ENCODE measurements around the gene SMIM1.
"Not testable (repeated sequence)": the region's sequence is repeated elsewhere in the genome, so short reads cannot be mapped to it uniquely, and the experiment has no call there.

Gene SMIM1

DNA sequence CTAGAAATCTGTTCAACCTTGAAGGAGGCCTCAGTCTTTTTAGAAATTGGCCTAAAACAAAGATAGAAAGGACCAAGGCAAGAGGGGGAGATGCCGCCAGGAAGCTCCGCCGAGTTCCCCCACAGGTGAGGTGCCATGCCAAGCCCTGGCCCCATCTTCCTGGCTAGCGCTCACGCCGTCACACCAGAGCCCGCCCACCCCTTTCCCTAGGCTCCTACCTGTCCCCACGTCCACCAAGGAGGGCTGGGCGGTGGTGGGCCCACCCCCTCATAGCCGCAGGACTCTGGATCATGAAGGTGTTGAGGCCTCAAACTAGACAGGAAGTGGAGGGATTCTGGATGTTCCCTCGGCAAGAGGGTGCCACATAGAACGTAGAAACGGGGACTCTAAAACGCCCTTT lies 35.8 kb upstream of the SMIM1 start:
- DNase-seq, result no peak

DNA sequence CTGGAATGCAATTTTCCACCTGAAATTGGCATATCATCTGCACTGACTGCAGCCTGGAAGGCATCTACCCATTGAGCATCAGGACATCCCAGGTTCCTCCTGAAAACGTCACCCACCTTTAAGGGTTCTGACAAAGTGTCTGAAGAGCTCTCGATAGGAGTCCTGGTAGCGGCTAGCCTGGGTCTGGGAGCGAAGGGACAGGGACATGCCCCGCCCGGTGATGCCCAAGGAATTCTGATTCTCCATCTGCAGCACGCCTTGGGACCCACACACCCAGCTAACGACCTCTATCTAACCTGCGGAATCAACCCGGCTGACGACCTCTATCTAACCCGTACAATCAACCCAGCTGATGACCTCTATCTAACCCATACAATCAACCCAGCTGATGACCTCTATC lies 33.6 kb upstream of the SMIM1 start:
- DNase-seq, result no peak

DNA sequence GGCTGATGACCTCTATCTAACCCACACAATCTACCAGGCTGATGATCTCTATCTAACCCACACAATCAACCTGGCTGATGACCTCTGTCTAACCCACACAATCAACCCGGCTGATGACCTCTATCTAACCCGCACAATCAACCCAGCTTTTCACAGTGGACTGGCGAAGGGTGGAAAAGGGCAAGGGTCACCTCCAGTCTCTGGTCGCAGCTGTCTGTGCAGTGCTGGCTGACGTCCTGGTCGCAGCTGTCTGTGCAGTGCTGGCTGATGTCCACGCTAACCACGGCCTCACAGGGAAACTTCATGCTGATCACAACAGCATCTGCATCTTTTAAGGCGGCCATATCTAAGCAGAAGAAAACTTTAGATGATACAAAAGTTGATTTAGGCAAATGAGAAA lies 32.5 kb upstream of the SMIM1 start:
- no peak for DNase-seq

DNA sequence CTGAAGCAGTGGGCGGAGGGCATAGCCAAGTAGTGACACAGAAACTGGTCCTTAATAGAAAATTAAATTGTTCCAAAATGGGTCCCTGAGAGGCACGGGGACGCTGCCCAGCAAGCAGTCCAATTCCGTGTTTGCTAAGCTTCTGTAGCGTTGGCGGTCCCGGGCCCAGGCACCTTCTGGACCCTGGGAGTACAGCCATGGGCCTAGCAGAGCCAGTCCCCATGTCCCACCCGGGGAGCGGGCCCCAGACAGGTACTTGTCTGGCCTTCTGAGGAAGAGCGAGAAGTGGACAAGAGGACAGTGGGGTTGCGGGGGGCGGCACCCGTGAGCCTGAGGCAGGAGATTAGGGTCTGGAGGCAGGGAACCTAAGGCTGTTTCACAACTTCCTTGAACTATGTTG lies 31.8 kb upstream of the SMIM1 start:
- no peak for DNase-seq

DNA sequence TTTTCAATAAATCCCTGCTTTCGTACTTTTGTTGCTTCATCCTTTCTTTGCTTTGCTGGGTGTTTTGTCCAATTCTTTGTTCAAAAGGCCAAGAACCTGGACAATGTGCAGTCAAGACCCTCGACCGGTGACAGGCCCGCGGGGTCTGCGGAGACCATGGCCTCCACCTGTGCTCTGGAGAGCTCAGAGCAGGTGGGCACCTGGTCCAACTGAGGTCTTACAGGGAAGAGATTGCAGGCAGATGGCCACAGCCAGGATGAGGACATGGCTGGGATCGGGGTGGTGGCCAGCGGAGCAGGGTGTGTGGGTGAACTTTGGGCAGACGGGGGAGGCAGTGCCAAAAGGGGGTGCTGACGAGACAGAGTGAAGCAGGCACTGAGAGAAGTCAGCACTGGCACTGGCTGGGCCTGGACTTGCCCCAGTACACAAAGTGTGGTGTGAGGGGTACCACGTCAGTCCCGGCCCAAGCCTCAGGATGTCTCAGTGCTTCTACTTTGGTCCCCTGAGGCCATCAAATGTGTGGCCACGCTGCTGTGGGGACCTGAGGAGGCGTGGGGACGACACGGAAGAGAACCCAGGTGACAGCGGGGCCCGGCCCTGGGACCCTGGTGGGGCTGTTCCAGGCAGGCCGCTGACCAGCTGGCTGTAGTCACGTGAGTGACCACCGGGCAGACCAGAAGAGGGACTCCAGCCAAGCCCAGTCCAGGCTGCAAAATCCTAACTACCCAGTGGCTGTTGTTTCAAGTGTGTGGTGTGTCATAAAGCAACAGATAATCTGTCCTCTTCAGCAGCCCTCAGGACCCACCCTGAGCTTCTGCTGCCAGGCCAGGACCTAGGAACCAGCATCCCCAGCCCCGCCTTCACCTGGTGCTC lies 30.7 kb upstream of the SMIM1 start:
- no peak for DNase-seq

DNA sequence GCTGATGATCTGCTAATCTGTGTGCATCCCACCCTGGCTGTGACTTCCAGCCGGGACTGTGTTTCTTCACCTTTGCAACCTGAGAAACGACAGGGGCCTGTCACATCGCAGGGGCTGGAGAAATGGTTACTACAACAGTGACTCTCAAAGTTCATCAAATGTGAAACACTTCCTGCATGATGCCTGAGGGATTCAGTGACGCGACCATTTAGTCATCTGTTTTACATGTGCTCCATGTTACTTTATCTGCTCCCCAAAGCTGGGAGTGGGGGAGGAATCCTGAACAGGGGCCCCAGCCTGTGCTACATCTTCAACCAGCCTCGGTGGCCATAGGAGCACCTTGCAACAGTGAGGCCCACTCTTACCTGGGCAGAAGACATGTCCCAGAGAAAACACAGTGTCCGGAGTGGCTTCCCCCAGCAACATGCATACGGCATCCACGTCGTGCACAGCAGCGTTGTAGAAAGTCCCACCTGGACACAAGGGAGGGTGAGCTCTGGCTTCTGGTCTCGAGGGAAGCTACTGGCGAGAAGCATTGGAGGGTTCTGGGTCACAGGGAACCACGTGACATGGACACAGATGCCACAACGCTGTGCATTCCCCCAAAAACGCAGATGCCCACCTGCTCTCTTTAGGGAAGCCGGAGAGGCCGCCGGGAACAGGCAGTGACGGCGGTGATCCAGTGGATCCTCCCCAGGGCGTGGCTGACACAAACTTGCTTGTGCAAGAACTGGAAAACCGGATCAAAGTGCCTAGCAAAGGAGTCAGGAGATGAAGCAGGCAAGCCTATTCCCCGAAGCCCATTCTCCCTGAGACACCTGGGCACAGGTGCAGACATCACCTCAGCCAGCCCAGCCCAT lies 29.9 kb upstream of the SMIM1 start:
- DNase-seq, result no peak

DNA sequence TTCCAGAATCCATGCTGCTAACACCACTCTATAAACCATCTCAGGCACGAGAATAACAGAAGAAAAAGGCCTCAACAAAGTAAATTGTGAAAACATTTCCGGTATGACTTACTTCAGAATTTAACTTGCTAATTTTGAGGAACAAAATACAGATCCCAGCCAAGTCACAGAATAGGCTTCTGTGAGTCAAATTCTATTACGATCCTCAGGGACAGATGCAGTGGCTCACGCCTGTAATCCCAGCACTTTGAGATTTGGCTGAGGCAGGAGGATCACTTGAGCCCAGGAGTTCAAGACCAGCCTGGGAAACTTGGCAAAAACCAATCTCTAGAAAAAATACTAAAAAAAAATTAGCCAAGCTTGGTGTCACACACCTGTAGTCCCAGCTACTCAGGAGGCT lies 29.1 kb upstream of the SMIM1 start:
- peak; percentile 6 for DNase-seq

DNA sequence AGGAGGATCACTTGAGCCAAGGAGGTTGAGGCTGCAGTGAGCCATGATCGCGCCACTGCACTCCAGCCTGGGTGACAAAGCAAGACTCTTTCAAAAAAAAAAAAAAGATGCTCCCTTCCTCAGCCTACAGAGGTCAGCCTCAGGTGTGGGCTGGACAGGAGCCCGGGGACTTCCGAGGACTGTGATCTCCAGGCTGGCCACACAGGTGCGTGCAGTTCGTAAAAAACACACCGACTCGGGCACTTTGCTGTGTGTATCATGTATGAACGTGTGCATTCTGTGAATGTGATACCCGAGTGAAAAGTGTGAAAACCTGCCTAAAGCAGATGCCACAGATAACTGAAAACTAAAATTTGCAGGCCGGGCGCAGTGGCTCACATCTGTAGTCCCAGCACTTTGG lies 28.7 kb upstream of the SMIM1 start:
- no peak for DNase-seq

DNA sequence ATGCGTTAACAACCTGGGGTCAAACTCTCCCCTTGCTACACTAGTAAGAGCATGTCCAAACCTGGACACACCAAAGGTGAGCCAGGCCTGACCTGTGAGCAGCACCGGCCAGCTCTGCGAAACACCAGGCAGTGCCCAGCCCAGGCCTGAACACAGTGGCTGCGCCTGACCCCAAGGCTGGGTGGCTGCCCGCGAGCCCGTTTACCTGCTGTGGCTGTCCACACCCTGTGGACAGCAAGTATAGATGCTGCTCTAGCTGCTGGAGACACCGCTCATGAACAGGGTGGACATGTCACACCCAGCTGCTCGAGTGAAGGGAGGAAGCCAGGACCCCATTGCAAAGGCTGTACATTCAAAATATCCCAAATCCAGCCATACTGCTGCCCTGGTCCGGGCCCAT lies 27.9 kb upstream of the SMIM1 start:
- no peak for DNase-seq

DNA sequence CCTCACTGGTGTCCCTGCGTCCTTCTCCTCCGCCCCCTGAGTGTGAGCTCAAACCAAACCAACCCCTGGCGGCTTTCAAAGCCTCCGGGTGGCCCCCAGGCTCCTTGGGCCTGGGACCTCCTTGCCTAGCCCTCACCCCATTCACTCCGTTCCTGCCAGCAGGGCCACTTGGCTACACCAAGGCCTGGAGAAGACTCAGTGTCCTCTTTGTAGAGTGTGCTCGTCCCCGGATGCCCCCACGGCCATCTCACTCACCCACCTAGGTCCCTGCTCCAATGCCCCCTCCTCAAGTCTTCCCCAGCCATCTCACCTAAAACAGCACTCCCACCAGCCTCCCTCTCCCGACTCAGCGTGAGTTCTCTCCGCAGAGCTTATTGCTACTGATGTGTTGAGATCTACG lies 27.5 kb upstream of the SMIM1 start:
- DNase-seq, result no peak

DNA sequence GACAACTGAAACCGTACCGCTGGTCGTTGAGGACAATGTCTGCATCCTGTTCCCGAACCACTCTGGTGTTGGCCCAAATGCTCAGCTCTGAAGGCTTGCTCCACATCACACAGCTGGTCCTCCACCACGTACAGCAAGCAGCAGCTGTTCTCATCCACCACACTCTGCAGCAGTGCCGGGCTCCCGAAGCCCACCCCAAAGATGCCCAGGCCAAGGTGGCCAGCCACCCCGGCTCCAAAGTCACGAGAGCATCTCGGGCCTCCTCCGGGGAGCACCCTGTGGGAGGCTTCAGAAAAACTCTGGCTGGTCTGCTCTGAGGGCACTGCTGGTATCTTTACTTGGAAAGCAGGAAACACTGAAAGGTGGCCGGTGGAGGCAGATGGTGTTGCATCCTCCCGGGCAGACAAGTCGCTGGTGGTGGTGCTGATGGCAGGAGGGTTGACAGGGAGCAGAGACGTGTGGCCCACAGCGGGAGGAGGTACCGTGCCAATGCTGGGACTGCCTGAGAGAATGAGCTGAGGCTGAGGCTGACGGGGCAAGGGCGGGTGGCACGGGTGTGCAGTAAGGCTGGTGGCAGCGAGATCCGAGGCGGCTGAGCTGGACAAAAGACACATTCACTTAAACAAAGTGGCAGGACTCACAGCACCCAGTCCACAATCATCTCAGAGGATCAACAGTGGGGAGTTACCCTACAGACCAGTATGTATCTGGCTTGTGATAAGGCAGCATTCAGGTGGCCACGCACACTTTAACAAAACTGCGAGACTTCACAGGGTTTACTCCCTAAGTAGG lies 26.8 kb upstream of the SMIM1 start:
- DNase-seq, result no peak

DNA sequence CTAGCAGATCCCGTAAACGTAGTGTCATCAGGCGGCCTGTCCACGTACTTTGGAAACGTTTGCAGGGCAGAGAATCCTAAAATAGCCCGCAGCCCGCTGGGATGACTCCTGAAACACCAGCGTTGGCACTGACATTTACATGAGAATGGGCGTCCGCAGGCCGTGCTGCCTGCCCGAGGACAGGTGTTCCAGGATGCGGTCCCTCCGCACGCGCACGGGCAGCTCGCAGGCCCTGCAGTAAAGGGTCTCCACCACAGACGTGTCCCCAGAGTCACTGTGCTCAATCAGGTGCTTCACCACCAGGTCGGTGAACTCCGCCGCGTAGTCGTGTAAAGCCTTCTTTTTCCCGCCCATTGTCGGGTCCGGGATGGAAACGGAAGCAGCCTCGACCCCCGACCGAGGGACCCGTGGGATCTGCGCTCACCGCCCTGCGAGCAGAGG lies 26.1 kb upstream of the SMIM1 start:
- DNase-seq, result no peak

DNA sequence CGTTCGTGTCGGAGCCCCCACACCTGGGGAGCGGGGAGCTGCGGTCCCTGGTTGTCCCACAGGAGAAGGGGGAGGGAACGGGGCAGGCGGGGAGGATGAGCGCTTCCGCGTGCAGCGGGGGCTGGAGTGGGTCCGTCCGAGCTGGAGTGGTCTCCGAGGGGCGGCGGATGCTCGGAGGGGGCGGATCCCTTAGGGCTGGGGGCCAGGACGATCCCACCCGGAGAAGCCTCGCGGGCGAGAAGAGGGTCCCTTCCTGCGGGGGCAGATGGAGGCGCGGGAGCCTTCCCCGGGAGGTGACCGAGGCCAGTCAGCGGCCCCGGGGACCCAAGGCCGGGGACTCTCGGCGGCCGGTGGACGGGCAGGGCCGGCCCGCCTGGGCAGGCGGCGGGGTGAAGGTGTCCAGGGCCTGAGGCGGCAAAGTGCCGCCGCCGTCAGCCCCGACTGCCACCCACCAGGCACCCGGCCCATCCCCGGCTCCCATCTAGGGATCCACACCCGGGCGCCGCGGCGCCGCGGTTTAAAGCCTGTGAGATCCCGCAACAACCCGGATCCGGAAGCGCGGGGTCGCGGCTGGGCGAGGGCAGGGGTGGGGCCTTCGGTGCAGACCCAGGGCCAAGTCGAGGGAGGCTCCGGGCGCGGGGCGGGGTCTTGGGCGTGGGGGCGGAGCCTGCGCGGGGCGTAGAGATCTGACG lies 25.6 kb upstream of the SMIM1 start:
- peak; percentile 78 for DNase-seq

DNA sequence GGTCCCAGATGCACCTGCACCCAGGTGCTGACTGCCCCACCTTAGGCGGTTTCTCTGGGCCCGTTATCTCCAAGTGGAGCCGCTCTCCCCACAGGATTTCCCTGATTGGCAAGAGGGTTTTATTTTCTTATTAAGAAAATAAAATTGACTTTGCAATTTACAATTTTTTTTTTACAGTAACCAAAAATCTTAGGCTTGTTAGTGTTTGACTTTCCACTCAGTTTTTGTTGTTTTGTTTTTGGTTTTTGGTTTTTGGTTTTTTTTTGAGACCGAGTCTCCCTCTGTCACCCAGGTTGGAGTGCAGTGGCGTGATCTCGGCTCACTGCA lies 25.1 kb upstream of the SMIM1 start:
- no peak for DNase-seq

DNA sequence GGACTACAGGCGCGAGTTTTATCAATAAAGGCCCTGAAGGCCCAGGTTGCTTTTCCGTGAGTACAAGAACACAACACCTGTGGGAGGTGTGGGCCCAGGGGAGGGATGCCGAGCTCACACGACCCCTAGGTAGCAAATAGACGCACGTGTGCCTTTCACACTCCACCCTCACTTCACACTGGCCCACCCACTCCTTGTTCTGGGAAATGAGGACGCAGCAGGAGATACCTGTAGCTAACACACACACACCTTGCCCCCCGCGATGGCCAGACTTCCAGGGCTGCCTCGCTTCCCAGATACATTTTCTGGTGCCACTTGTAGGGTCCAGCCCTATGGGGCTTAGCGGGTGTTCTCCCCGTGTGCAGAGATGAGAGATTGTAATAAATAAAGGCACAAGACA lies 24.6 kb upstream of the SMIM1 start:
- no peak for DNase-seq

DNA sequence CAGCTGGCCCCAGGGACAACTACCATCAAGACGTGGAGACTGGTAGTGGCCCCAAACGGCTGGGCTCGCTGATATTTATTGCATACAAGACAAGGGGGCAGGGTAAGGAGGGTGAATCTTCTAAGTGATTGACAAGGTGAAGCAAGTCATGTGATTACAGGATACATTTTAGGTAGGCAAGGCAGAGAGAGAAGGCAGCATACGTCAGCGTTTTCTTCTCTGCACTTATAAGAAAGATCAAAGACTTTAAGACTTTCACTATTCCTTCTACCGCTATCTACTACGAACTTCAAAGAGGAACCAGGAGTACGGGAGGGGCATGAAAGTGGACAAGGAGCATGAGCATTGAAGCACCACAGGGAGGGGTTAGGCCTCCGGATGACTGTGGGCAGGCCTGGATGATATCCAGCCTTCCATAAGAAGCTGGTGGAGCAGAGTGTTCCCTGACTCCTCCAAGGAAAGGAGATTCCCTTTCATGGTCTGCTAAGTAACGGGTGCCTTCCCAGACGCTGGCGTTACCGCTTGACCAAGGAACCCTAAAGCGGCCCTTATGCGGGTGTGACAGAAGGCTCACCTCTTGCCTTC lies 24.1 kb upstream of the SMIM1 start:
- DNase-seq, result not testable (repeated sequence)

DNA sequence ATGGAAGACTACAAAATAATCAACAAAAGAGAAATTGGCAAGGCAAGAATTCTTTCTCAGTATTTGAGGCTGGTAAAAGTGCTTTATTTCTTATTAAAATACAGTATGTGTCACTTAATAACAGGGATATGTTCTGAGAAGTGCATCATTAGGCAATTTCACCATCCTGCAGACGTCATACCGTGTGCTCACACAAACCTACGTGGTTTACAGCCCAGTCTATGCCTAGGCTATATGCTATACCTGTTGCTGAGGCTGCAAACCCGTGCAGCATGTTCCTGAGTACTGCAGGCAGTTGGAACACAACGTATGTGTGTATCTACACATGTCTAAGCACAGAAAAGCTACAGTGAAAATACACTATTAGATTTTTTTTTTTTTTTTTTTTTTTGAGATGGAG lies 23.0 kb upstream of the SMIM1 start:
- no peak for DNase-seq

DNA sequence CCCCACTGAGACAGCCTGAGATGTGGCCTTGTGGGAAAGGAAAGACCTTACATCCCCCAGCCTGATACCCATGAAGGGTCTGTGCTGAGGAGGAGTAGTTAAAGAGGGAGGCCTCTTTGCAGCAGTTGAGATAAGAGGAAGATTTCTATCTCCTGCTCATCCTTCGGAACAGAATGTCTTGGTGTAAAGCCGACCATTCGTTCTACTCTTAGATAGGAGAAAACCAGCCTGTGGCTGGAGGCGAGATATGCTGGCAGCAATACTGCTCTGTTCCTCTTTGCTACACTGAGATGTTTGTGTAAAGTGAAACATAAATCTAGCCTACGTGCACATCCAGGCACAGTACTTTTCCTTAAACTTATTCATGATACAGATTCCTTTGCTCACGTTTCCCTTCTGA lies 21.8 kb upstream of the SMIM1 start:
- no peak for DNase-seq

DNA sequence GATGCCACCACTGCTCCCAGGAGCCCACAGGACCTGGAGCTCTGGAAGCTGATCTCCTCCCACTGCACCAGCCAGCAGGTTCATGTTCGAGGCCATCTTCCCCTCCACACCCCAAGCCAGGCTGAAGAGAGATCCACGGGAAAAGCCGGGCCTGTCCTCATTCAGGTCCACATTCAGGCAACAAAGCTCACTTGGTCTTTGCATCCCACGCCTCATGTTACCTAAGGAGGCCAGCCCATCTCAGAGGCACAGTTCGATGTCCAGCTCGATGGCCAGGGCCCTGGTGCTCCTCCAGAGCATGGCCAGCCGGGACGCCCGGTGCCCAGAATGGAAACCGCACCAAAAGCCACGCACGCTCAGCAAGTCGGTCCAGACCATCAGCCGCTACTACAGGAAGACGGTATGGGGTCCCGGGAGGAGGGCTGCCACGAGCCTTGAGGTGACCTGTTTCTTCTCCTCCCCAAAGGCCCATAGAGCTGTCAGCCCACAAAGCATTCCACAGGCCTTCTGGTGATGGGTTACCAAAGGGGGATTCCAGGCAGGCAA lies 20.1 kb upstream of the SMIM1 start, which contains the start of gene CCDC27:
CCDC27 (plus strand) TSS at position 51 of the 546 bp plus-strand sequence; CDS start at position 83, 32 bp downstream.
- no peak for DNase-seq

DNA sequence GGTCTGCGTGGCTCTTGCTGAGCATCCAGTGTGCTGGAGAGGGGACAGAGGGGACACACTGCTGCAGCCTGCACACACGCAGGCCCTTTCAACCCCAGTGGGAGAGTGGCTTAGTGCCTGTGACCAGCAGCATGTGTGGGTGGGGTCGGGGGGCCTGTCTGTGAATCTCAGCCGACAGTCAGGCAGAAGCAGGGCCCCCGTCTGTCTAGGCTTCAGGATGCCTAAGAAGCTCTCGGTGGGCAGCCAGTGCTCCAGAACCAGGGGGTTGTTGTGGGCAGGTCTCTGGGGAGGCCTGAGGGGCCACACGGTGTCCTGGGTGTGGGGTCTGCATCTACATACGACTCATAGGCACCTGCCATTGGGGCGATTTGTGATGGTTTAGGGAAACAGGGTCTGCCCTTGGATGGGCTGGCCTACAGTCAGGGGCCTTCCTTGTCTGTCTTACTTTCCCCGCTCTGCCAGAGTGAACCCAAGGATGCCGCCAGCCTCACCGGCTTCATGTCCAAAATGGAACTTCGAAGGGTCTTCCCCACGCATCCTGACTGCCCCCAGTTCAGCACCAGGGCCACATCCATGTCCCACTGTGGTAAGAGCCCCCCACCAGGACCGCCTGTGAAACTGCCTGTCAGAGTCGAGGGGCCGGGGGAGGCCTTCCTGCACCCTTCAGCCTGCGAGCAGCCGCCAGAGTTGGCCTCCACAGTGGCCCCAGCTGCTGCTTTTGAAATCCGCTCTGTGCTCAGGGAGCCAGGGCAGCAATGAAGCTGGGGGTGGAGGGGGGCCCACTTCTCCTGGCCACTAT lies 18.7 kb upstream of the SMIM1 start:
- no peak for DNase-seq

DNA sequence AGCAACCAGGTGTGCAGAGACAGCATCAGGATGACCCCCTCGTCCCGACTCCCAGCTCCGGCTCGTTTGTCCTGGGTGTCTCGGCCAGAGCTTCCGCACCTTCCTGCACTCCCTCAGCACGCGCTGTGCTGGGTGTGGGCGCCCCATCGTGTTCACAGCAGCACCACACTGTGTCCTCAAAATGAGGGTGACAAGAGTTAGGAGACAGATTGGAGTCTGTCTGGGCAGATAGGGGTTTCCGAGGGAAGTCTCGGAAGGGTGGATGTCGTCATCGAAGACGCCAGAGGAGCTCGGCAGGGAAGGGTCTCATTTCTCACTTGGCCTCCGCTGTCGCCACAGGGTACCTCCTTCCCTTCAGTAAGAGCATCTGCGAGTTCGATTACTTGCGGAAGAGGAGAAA lies 16.2 kb upstream of the SMIM1 start:
- no peak for DNase-seq

All from fibroblast of skin of scalp (primary cell).